Measurements from ENCODE around the gene UBE2R2.

GRCh38 chr9:33776578-33776977 lies 40.4 kb upstream of the UBE2R2 start:
- no peak for TF ChIP-seq CTCF (IDR thresholded peaks at IDR 0.05; ENCODE audit: low read depth, low read length)
- no peak for TF ChIP-seq POLR2A (IDR thresholded peaks at IDR 0.05; ENCODE audit: extremely low read depth, insufficient read length)
- TF ChIP-seq MAX (IDR thresholded peaks at IDR 0.05; ENCODE audit: low read depth, low read length), result no peak
